ENCODE data around the gene CFAP68.
A peak's percentile ranks its signal among the peaks of the same experiment; 100 is the strongest.
"Not testable (repeated sequence)": the region's sequence is repeated elsewhere in the genome, so short reads cannot be mapped to it uniquely, and the experiment has no call there.

The CFAP68 gene

DNA sequence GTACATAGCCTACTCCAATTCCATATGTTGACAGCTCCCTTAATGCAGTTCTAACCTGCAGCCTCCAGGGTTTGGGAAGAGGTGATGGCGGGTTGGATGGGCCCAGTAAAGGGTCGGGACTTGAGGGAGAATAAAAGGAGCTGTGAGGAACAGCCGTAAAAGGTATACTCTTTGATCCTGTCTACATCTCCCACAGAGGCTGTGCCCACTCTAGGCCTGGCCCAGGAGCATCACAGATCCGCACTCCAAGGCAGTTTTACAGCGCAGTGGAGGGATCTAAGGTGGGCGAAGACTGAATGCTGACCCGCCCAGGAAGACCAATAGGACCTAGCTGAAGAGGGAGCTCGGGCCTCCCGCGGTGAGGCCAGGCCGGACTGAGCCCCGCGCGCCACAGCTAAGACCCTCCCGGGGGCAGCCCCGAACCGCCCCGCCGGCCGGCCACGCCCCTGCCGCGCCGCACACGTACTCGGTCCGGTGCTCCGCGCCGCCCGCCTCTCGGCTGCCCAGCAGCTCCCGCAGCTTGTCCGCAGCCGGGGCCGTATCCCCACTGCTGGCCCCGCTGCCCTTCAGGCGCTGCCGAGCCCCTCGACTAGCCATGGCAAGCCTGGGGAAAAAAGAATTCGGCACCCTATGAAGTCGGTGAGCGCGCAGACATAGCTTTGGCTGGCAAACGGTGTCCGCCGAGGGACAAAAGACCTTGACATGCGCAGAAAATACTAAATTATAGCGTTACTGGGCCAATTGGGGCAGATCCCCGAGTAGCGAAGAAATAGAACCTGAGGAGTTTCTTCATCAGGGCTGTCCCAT lies 8.3 kb upstream of the CFAP68 start, which contains the start of gene ALG9:
Gene ALG9, minus strand, starts transcription at position 696 of the 807 bp plus-strand sequence. Its CDS starts 99 bp downstream, at position 597.
- DNase-seq: peak; percentile 15

DNA sequence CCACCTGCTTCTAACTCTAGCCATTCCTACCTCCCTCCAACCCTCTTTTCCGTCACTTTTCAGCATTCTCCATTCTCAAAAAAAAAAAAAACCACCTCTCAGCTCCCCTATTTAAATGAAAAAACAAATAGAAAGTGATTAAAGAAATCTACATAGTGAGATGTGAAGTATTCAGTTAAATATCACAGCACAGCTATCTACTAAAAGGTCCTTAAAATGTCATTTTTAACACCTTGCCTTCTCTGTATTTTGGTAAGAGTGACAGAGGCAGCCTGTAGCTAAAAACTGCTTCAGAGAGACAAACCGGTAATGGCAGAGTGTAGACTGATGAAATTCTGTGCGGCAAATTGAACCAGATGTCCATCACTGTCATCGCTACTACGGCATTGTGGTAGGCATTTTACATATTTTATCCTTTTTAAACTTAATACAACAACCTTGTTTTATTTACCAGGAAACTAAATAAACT lies 7.6 kb upstream of the CFAP68 start:
- DNase-seq: no peak

DNA sequence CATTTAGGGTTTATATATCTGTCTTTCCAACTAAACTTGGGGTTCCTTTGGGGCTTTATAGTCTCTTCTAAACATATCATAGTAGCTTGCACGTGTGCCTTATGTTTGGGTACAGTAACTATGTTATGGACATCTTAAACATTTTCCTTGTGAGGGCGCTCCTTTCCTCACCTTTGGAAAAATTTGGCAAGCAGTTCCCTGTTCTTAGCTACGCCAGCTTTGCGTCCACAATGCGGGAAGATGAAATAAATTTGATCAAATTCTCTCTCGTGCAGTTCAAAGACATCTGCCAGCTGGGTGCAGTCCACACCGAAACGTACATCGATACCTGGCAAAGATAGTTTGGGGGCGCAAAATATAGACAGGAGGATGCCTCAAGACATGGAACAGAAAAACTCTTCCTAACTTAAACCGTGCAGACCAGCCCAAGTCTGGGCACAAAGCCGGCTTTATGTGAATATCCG lies 924 bp upstream of the CFAP68 start:
- DNase-seq: no peak

DNA sequence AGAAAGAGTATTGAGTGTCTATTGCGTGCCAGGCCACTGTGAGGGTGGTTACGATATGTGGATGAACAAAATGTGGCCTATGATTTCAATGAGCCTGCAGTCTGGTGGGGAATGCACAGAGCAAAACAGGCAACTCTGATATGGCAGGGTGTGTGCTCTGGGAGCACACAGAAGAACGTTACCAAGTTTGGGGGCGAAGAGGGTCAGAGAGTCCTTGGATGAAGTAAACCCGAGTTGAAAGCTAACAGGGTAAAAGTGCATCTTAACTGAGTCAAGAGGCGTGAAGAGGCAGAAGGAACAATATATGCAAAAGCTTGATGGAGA lies 258 bp downstream of the CFAP68 start:
- DNase-seq: no peak

DNA sequence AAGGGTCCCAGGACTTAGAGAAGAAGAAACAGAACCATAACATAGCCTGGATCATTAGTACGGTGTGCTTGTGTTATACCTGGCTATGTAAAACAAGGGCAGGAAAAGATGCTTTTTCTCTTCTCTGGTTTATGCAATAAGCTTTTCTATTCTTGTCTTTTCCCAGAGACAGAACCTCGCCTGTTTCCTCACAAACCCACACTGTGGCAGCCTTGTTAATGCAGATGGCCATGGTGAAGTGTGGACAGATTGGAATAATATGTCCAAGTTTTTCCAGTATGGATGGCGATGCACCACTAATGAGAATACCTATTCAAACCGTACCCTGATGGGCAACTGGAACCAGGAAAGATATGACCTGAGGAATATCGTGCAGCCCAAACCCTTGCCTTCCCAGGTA lies 2.9 kb downstream of the CFAP68 start:
- no peak for DNase-seq

DNA sequence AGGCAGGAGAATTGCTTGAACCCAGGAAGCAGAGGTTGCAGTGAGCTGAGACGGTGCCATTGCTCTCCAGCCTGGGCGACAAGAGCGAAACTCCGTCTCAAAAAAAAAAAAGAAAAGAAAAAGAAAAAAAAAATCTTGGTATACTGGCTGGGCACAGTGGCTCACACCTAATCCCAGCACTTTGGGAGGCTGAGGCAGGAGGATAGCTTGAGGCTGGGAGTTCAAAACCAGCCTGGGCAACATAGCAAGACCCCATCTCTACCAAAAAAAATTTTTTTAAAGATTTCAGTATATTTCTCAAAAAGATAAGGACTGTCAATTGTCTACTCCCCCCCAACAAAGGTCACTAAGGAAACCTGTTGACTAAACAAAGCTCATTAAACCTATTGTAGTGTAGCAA lies 5.7 kb downstream of the CFAP68 start:
- DNase-seq: not testable (repeated sequence)

DNA sequence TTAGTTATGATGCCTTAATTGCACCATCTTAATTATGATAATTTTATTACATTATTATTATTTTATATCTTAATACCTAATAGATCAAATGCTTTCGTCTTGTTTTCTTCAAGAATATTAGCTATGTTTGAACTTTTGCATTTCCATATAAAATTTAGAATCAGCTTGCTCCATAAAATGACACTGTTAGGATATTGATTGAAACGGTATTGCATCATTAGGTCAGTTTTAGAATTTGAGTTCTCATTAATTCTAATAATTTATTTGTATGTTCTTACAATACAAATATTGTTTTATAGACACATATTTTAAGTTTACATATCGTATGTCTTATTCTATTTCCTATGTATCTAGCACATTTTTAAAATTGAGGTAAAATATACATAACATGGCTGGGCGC lies 6.7 kb downstream of the CFAP68 start:
- DNase-seq: no peak

DNA sequence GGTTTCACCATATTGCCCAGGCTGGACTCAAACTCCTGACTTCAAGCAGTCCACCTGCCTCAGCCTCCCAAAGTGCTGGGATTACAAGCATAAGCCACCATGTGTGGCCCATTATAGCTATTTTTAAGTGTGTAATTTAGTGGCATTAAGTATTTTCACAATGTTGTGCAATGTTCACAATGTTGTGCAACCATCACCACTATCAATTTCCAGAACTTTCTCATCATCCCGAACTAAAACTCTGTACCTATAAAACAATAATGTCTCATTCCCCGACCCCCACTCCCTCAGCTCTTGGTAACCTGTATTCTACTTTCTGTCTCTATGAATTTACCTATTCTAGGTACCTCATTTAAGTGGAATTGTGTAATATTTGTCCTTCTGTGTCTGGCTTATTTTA lies 7.5 kb downstream of the CFAP68 start:
- no peak for DNase-seq

DNA sequence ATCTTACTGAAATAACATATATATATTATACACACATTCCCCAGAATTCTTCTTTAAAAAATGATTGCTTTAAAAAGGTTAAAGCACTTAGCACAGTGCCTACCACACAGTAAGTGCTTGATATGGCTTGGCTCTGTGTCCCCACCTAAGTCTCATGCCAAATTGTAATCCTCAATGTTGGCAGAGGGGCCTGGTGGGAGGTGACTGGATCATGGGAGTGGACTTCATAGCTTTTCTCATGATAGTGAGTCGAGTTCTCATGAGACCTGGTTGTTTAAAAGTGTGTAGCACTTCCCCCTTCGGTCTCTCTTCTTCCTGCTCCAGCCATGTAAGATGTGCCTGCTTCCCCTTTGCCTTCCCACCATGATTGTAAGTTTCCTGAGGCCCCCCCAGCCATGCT lies 26.1 kb downstream of the CFAP68 start:
- DNase-seq: no peak

DNA sequence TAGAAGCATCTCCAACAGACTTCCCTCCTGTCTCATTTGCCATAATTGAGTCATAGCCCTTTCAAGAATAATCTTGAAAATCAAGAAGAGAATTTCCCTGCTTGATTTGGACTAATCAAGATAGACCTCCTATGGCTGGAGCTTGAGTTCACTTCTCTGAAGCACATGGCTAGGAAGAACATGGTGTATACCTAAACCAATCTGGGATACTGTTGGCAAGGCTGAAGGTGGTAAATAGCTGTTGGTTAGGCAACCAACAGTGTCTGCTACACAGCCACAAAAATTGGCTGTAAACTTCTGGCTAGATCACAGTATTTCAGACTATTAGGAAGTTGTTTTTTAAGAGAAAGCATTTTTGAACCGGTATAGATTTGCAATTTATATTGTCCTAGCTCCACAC lies 27.3 kb downstream of the CFAP68 start:
- no peak for DNase-seq

DNA sequence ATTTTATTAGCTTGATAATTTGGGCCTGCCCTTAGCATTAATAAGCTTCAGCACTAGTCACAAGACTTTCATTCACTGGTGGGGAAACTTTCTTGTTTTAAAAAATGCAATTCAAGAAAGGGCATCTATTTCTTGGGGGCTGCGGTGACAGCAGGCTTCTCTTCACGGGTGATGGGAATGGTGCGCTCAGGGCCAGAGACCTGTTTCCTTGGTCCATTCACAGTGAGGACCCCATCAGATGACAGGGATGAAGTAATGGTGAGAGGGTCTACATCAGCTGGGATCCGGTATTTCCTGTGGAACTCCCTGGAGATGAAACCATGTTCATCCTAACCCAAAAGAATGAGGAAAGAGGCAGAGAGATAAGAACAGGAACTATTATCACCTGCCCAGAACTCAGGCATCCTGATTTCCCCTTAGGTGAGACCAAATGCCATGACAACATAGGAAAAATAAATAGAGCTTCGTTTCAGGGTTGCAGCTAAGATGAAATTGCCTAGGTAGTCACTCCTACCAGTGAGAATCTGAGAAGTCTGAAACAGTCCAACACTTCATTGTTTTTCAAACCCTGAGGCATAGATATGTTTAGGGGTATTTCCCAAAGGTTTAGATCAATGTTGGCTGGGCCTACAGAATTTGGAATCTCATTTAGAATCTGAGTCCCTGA lies 29.4 kb downstream of the CFAP68 start:
- no peak for DNase-seq

DNA sequence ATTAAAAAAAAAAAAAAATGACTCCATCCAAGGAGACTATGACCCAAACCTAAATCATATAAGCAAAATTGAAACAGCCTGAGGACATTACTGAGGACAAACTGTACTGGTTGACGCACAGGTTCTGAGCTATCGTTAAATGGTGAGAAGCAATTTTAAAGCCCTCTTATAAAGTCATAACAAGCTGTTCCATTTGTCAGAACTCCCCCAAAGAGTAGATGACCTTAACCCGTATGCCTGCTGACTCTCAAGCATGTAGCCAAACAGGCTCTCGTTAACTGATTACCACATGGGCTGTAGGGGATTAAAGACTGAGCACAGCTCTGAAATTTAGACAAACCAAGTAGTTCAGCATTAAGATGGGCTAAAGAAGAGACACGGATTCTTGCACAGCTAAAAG lies 30.0 kb downstream of the CFAP68 start:
- no peak for DNase-seq

DNA sequence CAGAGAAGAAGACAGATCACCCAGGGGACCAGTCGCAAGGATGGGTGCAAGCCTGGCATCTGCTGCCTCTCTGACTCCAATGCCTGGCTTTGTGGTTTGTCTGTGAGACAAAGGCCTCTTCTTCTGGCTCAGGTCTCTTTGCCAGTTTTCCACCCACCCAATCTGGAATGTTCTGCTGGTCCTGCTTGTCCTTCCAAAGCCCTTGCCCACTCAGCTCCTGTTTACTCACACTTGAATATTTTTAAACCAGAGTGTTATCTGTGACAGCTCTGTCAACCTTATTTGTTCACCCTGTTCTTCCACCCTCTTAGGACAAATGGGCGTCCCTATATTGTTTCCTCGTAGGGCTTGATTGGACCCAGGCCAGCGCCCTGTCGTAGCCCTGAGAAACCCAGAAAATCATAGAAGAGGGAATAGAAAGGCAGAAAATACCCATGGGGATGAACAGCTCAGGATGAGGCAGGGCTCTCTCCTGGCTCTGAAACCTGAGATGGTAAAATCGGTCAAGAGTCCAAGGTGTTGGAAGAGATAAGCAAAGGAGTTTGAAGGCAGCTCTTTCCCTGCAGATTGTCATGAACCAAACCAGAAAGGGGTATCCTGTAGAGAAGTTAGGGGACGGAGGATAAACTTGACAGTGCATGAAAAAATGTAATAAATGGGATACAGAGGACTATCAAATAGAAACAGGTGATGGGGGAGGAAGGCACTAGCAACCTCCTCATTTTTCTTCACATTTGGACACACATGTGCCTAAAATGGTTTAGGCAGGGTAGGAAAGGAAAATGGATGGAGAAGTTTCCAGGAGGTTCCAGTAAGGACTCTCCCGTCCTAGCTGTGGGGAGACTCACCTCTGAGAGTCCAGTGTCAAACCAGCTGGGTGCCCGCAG lies 31.6 kb downstream of the CFAP68 start:
- no peak for DNase-seq

DNA sequence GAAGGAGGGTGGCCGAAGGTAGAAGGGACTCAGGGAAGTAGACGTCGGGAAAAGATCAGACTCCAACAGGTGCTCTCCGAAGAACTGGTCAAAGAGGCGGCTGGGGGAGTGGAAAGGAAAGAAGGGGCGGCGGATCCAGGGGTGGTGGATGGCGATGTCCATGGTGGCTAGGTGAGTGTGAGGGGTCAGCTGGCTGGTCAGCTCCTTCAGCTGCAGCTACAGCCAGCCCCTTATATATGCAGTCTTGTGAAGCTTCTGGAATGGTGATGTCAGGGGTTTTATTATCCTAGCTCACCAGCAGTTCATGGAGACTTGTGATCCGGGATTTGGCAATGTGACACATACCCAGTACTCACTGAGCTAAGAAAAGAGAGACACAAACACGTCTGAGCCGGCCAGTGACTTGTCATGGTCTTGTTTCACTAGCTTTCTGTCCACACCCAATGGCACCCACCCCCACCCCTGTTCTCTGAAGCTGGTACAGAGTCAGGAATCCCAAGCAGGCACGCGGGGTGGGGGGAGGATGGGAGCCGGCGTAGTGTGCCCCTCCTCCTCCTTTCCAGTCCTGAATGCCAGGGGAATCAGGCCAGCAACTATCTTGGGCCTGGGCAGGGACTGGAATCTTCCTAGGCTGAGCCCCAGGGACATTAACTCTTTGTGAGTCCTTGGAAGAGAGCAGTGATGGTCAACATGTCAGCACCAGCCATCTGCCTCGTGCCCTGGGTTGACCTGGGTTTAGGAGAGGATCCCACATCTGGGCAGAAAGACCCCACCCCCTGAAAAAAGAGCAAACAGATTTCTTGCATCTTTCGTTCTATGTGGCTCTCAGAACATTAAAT lies 32.4 kb downstream of the CFAP68 start, which contains the start of gene CRYAB:
Gene CRYAB, minus strand, starts transcription at position 208 of the 839 bp plus-strand sequence. Its CDS starts 46 bp downstream, at position 162.
- no peak for DNase-seq

DNA sequence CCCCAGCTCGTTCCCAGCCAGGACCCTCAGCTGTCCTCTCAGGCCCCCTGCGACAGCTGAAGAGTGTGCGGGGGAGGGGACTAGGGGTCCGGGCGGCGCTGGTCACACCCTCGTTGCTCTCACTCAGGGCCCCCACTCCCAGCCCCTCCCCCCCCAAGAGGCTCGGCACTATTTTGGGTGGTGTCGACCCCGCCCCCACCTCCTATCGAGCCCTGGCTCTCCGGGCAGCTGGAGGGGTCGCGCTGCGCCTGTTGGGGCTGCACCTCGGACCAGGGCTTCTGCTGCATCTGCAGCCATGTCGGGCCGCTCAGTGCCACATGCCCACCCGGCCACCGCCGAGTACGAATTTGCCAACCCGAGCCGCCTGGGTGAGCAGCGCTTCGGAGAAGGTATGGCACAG lies 33.2 kb downstream of the CFAP68 start, which contains the start of gene HSPB2:
Gene HSPB2, plus strand, starts transcription at position 200 of the 400 bp plus-strand sequence. Its CDS starts 96 bp downstream, at position 296.
- DNase-seq: no peak

DNA sequence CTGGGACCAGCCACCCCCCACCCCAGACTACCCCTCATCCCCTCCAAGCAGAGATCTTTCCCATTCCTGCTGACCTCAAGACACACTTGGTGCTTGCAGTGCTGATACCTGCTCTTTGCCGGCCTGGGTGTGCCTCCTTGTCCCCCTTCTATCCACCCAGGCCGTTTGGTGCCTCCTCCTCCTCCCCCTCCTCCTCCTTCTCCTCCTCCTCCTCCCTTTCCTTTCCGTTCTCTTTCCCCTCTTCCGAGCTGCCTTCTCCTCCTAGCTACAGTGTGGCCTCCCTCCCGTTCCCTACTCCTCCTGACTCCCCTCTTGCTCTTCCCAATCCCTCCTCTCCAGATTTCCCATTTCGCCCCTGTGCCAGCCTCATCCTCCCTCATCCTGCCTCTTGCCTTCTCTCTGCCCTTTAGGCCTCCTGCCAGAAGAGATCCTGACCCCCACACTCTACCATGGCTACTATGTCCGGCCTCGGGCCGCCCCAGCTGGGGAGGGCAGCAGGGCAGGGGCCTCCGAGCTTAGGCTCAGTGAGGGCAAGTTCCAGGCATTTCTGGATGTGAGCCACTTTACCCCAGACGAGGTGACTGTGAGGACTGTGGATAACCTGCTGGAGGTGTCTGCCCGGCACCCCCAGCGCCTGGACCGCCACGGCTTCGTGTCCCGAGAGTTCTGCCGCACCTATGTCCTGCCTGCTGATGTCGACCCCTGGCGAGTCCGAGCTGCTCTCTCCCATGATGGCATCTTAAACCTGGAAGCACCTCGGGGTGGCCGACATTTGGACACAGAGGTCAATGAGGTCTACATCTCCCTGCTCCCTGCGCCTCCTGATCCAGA lies 33.9 kb downstream of the CFAP68 start:
- DNase-seq: no peak

DNA sequence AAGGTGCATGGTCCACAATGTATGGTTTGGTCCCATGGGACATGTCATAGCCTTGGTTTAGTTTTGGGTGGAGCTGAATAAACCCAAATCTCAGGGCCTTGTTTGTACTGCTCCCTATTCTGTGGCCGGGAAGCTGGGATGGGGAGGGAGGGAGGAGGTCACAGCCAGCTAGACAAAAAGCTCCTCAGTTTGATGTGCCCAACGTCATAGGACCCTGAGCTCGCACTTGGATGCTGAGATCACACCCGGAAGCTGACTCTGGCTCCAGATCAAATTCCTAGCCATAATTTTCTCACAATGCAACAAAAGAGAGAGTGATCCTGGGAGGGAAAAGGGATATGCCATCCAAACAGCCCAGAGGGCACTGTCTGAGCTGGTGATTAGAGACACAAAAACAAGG lies 34.7 kb downstream of the CFAP68 start:
- DNase-seq: no peak

DNA sequence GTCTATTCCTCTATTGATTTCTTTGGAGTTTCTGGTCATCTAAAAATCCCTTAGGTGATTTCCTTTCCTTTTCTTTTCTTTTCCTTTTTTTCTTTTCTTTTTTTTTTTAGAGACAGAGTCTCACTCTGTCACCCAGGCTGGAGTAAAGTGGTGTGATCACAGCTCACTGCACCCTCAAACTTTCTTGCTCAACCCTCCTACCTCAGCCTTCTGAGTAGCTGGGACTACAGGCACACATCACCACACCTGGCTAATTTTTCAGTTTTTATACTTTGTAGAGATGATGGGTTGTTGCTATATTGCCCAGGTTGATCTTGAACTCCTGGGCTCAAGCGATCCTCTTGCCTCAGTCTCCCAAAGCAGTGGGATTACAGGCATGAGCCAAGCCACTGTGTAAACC lies 37.4 kb downstream of the CFAP68 start:
- no peak for DNase-seq

DNA sequence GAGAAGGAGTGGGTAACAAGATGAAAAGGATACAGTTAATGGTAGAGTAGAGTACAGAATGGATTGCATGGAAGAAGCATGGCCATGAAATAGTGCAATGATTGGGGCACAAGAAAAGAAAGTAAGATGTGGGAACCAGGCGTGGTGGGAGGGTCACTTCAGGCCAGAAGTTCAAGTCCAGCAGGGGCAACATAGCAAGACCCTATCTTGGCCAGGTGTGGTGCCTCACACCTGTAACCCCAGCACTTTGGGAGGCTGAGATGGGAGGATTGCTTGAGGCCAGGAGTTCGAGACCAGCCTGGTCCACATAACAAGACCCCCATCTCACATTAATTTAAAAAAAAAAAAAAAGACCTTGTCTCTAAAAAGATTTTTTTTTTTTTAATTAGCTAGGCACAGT lies 38.0 kb downstream of the CFAP68 start:
- DNase-seq: no peak

DNA sequence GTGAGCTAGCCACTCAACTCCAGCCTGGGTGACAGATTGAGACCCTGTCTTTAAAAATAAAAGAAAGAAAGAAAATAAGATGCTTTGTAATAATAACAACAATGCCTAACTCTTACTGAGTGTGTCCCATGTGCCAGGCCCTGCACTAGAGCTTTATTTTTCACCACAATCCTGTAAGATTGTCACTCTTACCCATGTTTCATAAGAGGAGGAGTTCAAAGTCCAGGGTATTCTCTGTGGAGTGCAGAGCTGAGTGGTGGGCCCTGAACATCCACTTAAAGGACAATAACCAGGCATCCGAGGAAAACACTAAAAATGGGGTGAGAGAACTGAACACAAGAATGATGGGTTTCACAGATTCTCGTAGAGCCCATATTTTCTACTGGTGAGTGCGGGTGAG lies 38.4 kb downstream of the CFAP68 start:
- no peak for DNase-seq
